HG03045 (cell line): ENCODE results near the gene TRMT61A.

ENCODE experiments used
- ATAC-seq: cut with Tn5 transposase; IDR thresholded peaks from one replicate; pipeline ENCODE4 v1.9.1; 2021; ENCODE audit warnings: mild to moderate bottlenecking, moderate library complexity; ENCODE audit not compliant: unreplicated experiment

Gene TRMT61A

DNA sequence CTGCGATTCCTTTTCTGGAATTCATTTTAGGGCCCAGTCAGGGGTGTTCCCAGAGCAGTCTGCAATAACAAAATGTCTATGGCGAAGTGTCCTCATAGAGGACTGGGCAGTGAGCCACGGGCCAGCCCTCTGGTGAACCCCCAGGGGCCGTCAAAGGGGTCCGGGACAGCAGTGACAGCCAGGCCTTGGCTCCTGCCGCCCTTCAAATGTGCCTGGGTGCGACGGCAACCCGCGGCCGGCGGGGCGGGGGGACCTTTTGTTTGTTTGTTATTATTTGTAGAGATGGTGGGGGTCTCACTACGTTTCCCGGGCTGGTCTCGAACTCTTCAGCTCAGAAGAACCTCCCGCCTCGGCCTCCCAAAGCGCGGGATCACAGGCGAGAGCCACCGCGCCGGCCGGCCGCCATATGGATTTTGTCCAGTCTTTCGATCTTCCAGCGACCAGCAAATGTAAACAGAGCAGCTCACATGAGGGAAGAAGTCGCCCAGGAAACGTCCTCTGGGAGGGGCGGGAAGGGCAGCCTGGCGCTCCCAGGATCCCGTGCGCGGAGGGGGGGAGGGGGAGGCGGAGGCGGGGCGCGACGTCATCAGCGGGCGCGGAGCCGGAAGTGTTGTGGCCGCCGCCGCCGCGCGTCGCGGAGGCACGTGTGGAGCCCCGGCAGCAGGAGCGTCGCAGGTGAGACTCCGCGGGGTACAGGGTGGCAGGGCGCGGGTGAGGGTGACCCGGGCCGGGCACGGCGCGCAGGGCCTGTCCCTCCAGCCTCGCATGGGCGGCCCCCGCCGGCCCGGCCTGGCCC, at the start of gene TRMT61A:
Gene TRMT61A (plus strand): TSS at position 610 of the 796 bp plus-strand sequence. CDS start 783 bp downstream, outside the sequence.
- ATAC-seq = peak; percentile 40

DNA sequence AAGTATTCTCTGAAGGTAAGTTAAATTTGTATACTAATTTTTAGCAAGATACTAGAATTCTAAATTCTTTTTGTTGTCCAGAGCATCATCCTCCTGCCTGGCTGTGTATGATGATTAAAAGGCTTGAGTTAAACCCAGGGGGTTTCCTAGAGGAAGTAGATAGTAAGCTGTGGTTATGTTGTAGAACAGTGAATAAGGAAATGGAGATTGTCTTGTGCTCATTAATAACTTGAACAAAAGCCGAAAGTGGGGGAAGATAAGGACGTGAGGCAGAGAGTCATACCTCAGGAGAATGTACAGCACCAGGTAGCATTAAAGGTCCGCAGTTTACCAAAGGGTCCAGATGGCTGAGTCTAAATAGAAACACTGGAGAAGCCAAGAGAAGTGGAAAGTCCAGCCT, 48.4 kb upstream of the TRMT61A start:
- no peak for ATAC-seq

DNA sequence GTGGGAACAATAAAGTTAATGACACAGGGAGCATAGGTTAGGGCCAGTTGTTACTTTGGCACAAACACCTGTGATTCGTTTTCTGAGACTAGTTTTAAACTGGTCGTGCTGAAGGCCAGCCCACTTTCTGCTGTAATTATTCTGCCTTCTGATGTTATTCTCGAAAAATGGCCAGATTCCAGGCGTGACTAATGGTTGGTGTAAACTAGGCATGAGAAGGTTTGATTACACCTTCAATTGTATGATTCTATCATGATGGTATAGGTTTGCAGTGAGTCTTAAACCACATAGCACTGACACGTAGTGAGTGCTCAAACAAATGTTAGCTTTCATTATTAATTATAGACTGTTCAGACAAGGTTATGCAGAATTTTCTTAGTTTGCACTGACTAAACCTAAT, 45.4 kb upstream of the TRMT61A start:
- ATAC-seq = no peak

DNA sequence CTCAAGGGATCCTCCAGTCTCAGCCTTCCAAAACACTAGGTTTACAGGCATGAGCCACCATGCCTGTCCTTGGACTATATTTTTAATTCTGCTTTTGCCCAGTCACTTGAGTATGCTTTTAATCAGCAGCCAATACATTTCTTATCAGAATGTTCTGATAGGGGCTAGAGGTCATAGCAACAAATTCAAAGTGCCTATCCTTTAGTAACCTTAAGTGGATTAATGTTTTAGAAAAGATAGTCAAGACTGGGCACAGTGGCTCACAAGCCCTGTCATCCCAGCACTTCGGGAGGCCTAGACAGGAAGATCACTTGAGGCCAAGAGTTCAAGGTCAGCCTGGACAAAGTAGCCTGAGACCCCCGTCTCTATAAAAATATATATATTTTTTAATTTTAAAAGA, 43.5 kb upstream of the TRMT61A start:
- no peak for ATAC-seq

DNA sequence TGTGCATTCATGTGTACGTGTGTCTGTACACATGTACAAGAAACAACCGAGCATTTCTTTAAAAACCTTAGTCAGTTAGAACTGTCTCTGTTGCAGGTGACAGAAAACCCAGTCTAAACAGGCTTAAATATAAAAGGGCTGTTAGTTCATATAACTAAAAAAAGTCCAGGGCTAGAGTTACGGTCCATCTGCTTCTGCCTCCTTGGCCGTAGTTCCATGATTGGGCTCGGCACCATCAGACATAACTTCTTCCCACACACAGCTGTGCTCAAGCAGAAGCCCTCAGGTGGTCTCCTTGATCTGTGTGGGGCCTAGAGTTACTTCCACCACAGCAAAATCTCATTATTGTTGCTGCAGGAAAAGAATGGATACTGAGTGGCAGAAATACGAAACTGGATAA, 40.9 kb upstream of the TRMT61A start:
- no peak for ATAC-seq

DNA sequence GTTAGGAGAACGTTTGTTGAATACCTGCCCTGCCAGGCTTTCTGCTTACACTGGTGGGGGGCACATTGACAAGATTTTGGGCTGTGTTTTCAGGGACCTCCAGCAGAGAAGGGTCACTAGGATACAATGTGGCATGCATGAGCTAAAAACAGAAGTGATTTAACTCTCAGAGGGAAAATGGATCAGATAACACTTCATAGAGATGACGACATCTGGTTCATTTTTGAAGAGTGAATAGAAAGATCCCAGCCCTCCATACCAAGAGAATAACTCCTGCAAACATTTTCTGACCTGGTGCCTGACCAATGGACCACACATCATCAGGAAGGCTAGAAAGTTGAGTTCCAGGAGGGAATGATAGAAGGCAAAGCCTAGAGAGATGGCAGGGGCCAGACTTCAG, 40.0 kb upstream of the TRMT61A start:
- no peak for ATAC-seq

DNA sequence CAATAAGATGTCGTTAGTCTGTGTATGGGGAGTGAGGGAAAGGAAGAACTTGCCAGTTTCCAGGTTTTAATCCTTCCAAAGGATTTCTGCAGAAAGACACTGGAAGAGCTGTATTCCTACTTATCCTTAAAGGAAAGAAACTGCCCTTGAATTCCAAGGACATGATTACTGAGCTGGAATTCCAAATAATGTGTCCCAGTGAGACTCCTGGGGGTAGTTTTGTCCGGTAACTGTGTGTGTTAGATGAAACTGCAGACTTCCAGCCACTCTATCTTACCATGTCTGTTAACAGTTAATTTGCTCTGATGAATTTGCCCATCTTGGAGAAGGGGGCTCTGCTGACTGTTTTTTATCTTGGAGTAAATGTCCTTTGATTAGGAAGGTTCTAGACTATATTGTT, 39.4 kb upstream of the TRMT61A start:
- ATAC-seq = no peak

DNA sequence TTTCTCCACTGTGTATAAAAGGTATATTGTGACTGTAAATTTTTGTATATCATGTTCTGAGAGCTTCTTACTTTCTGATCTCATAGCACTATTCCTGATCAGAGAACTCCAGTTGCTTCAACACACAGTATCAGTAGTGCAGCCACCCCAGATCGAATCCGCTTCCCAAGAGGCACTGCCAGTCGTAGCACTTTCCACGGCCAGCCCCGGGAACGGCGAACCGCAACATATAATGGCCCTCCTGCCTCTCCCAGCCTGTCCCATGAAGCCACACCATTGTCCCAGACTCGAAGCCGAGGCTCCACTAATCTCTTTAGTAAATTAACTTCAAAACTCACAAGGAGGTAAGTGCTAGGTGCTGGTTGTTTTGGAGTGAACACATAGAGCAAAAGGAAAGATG, 37.3 kb upstream of the TRMT61A start:
- no peak for ATAC-seq

DNA sequence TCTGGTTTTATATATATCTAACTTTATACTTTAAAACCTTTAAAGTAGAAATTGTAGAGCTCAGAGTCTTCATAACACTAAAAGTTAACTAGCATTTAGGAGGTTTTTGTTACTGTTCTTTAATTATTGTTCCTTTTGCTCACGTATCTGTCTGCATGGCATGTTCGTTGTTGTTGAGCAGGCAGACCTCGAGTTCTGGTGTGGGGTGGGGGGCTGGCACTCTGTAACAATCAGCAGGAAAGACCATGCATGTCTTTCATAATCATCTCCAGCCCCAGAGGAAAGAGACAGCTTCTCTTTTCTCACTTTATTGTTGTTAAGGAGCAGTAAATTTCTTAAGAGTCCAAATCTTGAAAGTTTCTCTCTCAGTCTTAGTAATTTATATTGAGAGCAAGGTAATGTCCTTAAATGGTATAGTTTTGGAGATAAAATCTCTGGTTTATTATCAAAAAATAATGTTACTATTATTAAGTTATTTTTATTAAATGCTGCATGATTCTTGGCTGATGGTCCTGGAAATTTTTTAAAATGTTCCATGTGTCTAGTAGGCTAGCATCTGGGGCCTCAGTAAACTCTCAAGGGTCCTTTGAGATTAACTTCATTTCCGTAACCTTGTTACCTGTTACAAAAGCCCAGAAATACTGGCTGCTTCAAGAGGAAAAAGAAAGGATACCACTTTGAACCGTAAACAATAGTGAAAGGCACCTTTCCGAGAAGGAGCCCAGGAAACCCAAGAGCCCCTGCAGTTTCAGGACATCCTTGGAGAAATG, 36.7 kb upstream of the TRMT61A start:
- no peak for ATAC-seq

DNA sequence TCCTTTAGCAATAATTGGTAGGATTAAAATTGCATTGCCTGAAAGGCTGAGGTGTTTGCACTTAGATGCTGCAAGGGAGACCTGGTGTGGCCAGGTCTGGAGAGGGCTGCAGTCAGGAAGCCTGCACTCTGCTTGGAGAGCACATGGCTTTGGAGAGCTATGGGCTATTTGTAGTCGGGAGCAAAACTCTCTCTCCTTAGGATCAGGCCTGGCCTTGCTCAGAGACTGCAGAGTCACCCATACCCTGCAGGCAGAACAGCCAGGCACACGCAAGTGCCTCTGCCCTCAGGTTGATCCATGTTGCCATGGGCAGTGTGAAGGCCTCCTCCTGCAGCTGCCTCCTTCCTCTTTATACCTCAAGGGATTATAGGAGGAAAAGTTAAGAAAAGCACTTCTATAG, 33.1 kb upstream of the TRMT61A start:
- no peak for ATAC-seq

DNA sequence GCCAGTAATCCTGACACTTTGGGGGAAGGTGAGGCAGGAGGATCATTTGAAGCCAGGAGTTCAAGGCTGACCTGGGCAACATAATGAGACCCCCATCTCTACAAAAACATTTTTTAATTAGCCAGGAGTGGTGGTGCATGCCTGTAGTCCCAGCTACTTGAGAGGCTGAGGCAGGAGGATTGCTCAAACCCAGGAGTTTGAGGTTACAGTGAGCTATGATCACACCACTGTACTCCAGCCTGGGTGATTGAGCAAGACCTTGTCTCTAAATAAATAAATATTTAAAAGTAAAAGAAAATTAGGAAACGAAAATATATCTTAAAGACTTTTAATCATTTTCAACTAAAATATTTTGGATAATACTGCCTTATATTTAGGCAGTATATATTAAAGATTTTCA, 32.2 kb upstream of the TRMT61A start:
- ATAC-seq = no peak

DNA sequence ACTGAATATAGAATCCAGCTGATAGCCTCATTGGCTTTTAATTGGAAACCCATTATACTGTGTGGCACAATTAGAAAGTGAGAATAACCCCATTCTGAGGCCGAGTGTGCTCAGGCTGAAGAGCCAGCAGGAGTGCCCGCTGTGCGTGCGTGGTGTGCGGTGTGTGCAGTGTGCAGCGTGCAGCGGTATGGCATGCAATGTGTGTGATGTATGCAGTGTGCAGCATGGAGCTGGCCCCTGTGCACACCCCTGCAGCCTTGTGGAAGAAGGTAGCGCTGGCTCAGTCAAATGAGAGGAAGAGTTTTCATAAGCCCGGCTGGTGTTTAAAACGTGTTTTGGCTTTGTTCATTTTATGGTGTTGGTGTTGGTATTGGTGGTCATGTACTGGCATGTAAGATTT, 29.3 kb upstream of the TRMT61A start:
- ATAC-seq = no peak

DNA sequence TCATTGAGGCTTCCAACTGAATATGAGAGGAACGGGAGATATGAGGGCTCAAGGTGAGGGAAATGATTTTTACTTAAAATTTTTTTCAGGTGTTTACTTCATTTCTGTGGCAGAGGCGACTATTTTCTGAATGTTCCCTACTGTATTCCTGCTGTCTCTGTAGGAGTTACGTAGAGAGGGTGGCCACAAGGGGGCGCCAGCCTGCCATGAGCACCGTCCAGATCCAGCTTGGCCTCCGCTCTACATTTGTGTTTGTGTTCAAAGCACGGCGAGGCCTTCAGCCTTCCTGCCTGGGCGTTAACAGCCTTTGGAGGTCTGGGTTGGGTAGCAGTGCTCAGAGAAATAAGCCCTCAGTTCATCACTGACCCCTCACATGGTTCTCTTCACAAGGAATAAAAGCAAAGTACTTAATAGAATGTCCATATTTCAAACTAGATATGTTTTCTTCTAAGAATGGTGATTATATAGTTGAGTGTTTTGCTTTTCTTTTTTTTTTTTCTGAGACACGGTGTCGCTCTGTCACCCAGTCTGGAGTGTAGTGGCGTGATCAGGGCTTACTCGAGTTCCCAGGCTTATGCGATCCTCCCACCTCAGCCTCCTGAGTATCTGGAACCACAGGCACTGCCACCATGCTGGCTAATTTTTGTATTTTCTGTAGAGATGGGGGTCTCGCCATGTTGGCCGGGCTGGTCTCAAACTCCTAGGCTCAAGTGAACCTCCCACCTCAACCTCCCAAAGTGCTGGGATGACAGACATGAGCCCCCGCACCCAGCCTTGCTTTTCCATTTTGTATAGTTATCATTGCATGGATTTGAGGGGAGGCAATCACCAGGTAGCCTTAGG, 28.6 kb upstream of the TRMT61A start:
- peak; percentile 47 for ATAC-seq

DNA sequence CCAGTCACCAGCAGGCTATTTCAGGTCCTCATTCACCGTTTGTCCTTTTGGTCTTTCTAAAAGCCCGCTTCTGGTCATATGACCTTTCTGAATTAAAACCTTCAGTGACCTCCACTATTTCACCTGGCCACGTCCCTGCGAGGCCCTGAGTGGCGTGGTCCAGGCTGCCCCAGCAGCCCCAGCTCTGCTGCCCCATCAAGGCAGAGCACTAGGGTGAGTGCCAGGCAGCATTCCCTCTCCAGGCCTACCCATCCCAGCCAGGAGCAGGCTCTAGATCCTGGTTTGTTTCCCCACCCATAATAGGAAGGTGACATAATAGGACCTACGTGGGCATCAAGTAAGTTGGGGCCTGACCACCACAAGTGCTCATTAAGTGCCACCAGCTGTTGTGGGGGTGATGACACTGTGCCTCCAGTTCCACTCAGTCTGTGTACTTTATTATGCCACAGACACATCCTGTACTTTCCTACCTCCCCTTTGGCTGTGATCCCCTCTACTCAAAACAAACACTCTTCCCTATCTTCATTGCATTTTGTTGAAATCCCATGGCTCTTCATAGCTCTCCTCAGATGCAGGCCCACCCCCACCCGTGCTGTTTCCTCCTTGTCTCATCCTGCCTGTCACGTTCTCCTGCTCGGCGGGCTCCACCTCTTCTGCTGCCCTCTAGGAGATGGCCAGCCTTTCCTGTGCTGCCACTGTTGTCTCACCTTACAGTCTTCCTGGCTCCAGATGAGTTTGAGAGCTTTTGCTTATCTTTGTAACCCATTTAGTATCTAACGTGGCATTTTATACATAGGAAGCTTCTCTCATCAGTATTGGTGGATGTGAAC, 27.7 kb upstream of the TRMT61A start:
- no peak for ATAC-seq

DNA sequence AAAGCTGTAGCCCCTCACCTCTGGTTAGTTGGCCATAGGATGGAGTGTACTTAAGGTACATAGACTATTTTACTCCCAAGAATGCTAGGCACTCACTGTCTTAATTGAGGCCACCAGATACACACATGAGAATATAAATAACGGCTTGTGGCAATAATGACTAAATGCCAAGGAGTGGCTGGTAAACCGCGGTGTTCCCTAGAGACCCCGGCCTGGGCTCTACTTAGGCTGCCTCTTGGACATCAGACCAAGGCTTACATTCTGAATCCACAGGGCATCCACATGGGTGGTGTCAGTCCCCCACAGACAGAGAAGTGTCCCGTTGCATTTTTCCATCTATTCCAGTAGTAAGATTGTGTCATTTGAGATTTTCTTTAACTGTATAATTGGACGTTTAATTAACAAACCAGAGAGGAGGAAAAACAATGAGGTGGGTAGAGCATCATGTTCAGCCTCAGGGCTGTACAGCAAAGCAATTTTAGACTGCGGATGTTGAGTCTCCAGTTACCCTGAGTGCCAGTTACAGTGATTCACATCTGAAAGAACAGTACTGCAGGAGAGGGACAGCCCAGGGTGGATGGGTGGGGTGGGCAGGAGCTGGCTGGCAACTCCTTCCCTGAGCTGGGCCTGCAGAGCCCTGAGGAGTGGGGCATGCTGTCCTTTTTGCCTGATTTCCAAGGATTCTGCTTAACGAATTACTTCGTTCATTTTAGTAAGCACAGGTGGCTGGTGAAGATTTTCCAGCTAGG, 26.9 kb upstream of the TRMT61A start:
- no peak for ATAC-seq

DNA sequence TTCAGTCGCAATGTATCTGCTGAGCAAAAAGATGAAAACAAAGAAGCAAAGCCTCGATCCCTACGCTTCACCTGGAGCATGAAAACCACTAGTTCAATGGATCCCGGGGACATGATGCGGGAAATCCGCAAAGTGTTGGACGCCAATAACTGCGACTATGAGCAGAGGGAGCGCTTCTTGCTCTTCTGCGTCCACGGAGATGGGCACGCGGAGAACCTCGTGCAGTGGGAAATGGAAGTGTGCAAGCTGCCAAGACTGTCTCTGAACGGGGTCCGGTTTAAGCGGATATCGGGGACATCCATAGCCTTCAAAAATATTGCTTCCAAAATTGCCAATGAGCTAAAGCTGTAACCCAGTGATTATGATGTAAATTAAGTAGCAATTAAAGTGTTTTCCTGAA, 26.1 kb upstream of the TRMT61A start:
- no peak for ATAC-seq

DNA sequence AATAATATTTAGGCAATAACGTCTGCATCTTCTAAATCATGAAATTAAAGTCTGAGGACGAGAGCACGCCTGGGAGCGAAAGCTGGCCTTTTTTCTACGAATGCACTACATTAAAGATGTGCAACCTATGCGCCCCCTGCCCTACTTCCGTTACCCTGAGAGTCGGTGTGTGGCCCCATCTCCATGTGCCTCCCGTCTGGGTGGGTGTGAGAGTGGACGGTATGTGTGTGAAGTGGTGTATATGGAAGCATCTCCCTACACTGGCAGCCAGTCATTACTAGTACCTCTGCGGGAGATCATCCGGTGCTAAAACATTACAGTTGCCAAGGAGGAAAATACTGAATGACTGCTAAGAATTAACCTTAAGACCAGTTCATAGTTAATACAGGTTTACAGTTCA, 25.7 kb upstream of the TRMT61A start:
- no peak for ATAC-seq

DNA sequence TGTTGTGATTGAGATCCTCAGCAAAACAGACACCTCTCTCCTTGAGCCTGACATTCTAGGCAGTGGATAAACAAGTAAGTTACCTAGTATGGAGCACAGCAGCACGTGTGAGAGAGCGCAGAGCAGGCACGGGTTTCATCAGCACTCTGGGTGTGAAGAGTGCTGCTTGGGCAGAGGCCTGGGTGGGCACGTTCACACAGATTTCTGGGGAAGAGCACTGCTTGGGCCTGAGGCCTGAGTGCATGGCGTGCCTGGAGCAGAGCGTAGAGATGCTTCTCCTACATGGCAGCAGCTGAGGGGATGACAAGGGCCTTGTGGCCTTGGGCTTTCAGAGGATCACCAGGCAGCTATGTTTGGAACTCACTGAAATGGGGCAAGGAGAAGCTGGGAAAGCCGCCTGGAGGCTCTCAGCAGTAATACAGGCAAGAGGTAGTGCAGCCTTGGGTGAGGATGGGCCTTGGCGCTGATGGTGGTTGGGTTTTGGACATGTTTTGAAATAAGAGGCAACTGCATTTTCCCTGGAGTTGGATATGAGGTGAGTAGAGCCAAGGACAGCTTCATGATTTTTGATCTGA, 23.9 kb upstream of the TRMT61A start:
- ATAC-seq = no peak

DNA sequence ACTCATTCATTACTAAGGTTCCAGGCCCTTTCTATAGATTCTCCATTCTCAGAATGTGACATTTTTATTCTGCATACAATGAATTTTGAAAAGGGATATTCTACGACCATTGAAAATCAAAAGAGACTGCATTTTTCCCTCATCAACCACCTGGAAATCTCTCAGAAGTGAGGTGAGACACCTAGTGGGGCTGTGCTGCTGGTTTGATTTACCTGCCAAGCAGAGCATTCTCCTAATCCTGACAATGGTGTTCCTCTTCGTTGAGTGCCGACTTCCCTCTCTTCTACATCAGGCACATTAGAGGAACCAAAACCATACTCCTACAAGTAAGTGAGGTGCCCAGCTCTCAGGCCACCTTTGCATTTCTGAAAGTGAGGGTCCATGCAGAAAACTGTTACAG, 21.2 kb upstream of the TRMT61A start:
- no peak for ATAC-seq
